ENCODE measurements around the gene ENAH.

DNA sequence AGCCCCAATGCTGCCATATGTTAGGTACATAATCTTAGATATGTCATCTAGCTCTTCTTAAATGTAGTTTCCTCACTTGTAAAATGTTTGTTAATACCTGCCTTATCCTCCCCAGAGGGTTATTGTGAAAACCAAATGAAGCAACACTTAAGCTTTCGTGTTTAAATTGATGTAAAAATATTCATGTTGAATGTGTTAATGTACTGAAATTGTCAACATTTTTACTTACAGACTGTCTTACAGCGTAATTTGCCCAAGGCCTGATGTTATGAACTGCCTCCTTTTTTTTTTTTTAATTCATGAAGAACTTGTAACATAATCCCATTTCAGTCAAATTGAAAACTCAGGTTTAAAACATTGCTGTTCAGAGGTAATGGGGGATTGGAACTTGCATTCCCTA is 25.6 kb upstream of the ENAH start:
- no peak for TF ChIP-seq POLR2A (IDR thresholded peaks at IDR 0.05)
- TF ChIP-seq, protein P1, sequence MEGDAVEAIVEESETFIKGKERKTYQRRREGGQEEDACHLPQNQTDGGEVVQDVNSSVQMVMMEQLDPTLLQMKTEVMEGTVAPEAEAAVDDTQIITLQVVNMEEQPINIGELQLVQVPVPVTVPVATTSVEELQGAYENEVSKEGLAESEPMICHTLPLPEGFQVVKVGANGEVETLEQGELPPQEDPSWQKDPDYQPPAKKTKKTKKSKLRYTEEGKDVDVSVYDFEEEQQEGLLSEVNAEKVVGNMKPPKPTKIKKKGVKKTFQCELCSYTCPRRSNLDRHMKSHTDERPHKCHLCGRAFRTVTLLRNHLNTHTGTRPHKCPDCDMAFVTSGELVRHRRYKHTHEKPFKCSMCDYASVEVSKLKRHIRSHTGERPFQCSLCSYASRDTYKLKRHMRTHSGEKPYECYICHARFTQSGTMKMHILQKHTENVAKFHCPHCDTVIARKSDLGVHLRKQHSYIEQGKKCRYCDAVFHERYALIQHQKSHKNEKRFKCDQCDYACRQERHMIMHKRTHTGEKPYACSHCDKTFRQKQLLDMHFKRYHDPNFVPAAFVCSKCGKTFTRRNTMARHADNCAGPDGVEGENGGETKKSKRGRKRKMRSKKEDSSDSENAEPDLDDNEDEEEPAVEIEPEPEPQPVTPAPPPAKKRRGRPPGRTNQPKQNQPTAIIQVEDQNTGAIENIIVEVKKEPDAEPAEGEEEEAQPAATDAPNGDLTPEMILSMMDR (IDR thresholded peaks at IDR 0.05) = no peak

Data from uterus (tissue), 2 donors.